AG09309 (cell line): ENCODE results near the gene TSGA10IP.

Experiments
- DNase-seq: peaks from one replicate; pipeline ENCODE4 v3.0.0-alpha.2; 2010; ENCODE audit warnings: low read depth
- H3K4me3 ChIP-seq: 2 replicates; pipeline ENCODE4 v1.5.1; 2011; ENCODE audit warnings: mild to moderate bottlenecking, low read depth, low read length, moderate library complexity; ENCODE audit not compliant: control insufficient read depth
- CTCF ChIP-seq: IDR thresholded peaks from 2 replicates; pipeline ENCODE4 v1.5.1; 2011; ENCODE audit warnings: mild to moderate bottlenecking, low read depth, low read length, inconsistent platforms; ENCODE audit not compliant: insufficient read depth, control insufficient read depth; ENCODE audit errors: missing control alignments

The TSGA10IP gene

GRCh38 chr11:65917434-65918210, 27.7 kb upstream of the TSGA10IP start:
- no peak for DNase-seq
- no peak for TF ChIP-seq CTCF
- H3K4me3 ChIP-seq, result peak overlapping the region; percentile 75

DNA sequence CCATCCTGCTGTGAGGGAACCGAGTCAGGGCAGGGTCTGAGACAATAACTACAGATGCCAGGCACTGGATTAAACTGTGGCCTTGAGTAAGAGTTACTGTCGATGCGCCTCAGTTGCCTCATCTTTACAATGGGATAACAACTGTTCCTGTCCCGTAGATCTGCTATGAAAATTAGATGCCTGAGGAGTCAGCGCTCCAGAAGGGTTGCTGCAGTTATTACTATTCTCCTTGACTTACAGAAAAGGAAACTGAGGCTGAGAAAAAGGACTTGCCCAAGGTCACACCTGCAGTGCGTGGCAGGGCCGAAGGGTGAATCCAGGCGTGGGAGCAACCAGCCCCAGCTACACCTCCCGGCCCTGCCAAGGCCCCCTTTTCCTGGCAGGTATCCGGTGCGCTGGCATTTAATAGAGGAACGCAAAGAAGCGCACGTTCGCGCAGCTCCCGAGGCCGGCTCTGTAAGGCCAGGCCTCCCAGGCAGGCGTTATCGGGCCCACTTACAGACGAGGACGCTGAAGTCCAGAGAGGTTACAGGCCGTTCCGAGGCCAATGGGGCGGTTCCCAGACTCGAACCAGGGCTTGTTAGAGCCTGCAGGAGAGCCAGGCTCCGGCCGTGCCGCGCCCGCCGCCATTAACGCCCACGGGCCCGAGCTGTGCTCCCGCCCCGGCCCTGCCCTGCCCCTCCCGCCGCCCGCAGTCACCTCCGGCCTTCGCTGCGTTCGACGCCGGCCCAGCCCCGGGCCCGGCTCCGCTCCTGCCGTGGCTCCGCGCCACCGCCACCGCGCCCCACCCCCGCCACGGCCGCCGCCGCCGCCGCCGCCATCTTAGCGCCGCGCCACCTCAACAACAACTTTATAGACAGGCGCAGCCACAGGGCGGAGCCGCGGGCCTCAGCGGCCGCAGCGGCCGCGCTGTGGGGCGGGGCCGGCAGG, 26.8 kb upstream of the TSGA10IP start, which contains the start of gene C11orf68:
C11orf68 (minus strand) TSS at position 852 of the 930 bp plus-strand sequence; CDS start at position 821, 31 bp downstream.
- DNase-seq, result no peak
- H3K4me3 ChIP-seq, result peak within 1 kb of the TSS; percentile 98
- TF ChIP-seq CTCF, result no peak

GRCh38 chr11:65919141-65919572, 26.1 kb upstream of the TSGA10IP start, which contains the start of gene DRAP1:
DRAP1 (plus strand) TSS chr11:65919426; CDS start chr11:65919502, 76 bp downstream.
- DNase-seq, result peak; percentile 89
- peak within 1 kb of the TSS; percentile 98 for H3K4me3 ChIP-seq

GRCh38 chr11:65919573-65920371, 25.5 kb upstream of the TSGA10IP start:
- DNase-seq, result no peak
- peak overlapping the region; percentile 98 for H3K4me3 ChIP-seq
- no peak for TF ChIP-seq CTCF

More at GRCh38 chr11:65919141-65919572, 26.1 kb upstream of the TSGA10IP start, which contains the start of gene DRAP1:
- no peak for TF ChIP-seq CTCF

GRCh38 chr11:65920372-65920802, 24.9 kb upstream of the TSGA10IP start:
- DNase-seq, result no peak
- peak overlapping the region; percentile 98 for H3K4me3 ChIP-seq
- no peak for TF ChIP-seq CTCF
